Measurements from ENCODE around the gene DUOXA2. TPM values are rescaled to one million over a fixed set of nuclear protein-coding genes. Genes with fewer than 3 reads are reported as not detected.
"Not testable (repeated sequence)": the region's sequence is repeated elsewhere in the genome, so short reads cannot be mapped to it uniquely, and the experiment has no call there.

The DUOXA2 gene
- polyA plus RNA-seq, 1 experiment: not detected

GRCh38 chr15:45102226-45102625 is 11.9 kb upstream of the DUOXA2 start:
- Histone ChIP-seq H3K4me3 (ENCODE audit: low read depth, low read length) (no peak overlapping the region), H3K27me3 (ENCODE audit: control insufficient read depth, insufficient read depth, low read length) (peaks cover 4% of the 10 kb centered on the region), H3K36me3 (ENCODE audit: control insufficient read depth, insufficient read depth, low read length) (no peaks in the 10 kb centered on the region)
- ChIA-PET CTCF (interaction anchor here (3.3 kb wide), 1 partner anchor 16 kb away, joined by 12 read pairs; no protein-coding TSS in a partner anchor), POLR2A (no interaction called here)
- DNase-seq (ENCODE audit: low read depth): no peak
- TF ChIP-seq, protein P1, sequence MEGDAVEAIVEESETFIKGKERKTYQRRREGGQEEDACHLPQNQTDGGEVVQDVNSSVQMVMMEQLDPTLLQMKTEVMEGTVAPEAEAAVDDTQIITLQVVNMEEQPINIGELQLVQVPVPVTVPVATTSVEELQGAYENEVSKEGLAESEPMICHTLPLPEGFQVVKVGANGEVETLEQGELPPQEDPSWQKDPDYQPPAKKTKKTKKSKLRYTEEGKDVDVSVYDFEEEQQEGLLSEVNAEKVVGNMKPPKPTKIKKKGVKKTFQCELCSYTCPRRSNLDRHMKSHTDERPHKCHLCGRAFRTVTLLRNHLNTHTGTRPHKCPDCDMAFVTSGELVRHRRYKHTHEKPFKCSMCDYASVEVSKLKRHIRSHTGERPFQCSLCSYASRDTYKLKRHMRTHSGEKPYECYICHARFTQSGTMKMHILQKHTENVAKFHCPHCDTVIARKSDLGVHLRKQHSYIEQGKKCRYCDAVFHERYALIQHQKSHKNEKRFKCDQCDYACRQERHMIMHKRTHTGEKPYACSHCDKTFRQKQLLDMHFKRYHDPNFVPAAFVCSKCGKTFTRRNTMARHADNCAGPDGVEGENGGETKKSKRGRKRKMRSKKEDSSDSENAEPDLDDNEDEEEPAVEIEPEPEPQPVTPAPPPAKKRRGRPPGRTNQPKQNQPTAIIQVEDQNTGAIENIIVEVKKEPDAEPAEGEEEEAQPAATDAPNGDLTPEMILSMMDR (IDR thresholded peaks at IDR 0.05; ENCODE audit: insufficient read depth, low read depth, low read length): no peak

DNA sequence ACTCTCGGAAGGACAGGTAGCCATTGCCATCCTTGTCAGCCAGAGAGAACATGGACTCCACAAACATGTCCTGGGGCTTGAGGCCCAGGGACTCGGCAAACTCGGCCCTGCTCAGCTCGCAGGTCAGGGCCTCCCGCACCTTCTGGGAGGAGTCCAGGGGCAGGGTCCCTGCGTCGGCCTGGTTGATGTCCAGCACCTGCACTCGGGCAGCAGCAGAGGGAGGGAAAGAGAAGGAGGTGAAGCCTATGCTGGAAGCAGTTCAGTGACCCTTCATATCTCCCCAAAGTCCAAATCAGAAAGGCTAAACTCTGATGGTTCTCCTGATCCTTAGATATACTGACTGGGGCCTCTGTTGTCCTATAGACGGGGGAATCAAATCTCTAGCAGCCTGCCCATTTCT is 10.0 kb upstream of the DUOXA2 start:
- H3K36me3 ChIP-seq (ENCODE audit: control insufficient read depth, insufficient read depth, low read length); POLR2A ChIA-PET; H3K4me3 ChIP-seq (ENCODE audit: low read depth, low read length); DNase-seq (ENCODE audit: low read depth); H3K27me3 ChIP-seq (ENCODE audit: control insufficient read depth, insufficient read depth, low read length): not testable (repeated sequence)
- CTCF ChIA-PET: interaction anchor here (3.0 kb wide), 1 partner anchor 14 kb away, joined by 15 read pairs; no protein-coding TSS in a partner anchor

GRCh38 chr15:45105586-45105985 is 8.5 kb upstream of the DUOXA2 start:
- H3K36me3 ChIP-seq (ENCODE audit: control insufficient read depth, insufficient read depth, low read length): no peaks in the 10 kb centered on the region
- POLR2A ChIA-PET: no interaction called here
- CTCF ChIA-PET: interaction anchor here (3.0 kb wide), 1 partner anchor 13 kb away, joined by 15 read pairs; no protein-coding TSS in a partner anchor

DNA sequence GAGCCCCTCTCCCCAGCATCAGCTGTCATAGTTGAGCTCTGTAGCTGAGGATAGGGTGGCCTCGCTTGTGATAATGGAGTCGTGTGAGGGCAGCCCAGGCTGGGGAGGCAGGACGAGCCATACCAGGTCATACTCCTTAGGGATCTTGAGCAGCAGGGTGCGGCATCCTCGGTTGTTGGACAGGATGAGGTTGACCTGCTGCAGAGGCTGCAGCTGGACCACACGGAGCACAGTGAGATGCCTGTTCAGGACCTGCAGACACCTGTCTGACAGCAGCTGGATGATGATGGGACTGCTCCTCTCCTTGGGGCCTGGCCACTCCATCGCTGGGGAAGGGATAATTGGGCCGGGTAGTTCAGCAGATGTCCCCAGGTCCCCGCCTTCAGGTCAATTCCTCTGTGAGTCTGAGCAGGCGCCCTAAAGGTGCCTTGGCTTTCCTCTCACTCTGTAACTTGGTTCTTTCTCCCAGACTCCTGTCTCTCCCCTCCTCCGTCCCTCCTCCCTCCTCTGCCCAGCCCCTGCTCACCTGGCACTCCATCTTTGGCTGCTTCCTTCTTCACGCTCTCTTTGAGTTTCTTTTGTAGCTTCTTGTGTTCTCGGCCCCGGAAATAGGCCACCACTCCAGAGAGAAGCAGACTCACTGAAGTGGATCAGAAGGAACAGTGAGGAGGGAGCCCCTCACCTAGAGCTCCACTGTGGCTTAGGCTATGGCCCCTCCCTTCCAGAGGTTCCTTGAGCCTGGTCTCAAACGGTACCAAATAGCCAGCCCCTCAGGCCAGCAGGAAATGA is 7.9 kb upstream of the DUOXA2 start:
- H3K36me3 ChIP-seq (ENCODE audit: control insufficient read depth, insufficient read depth, low read length): no peaks in the 10 kb centered on the region
- no peak for DNase-seq (ENCODE audit: low read depth)
- TF ChIP-seq, protein P1 (IDR thresholded peaks at IDR 0.05; ENCODE audit: insufficient read depth, low read depth, low read length): no peak
- ChIA-PET POLR2A (no interaction called here), CTCF (interaction anchor here (3.0 kb wide), 1 partner anchor 12 kb away, joined by 15 read pairs; no protein-coding TSS in a partner anchor)
- H3K4me3 ChIP-seq (ENCODE audit: low read depth, low read length): no peak overlapping the region
- peaks cover 14% of the 10 kb centered on the region for H3K27me3 ChIP-seq (ENCODE audit: control insufficient read depth, insufficient read depth, low read length)

More at GRCh38 chr15:45105586-45105985, 8.5 kb upstream of the DUOXA2 start:
- no peak for DNase-seq (ENCODE audit: low read depth)
- TF ChIP-seq, protein P1 (IDR thresholded peaks at IDR 0.05; ENCODE audit: insufficient read depth, low read depth, low read length): no peak
- no peak overlapping the region for H3K4me3 ChIP-seq (ENCODE audit: low read depth, low read length)
- peaks cover 14% of the 10 kb centered on the region for H3K27me3 ChIP-seq (ENCODE audit: control insufficient read depth, insufficient read depth, low read length)

DNA sequence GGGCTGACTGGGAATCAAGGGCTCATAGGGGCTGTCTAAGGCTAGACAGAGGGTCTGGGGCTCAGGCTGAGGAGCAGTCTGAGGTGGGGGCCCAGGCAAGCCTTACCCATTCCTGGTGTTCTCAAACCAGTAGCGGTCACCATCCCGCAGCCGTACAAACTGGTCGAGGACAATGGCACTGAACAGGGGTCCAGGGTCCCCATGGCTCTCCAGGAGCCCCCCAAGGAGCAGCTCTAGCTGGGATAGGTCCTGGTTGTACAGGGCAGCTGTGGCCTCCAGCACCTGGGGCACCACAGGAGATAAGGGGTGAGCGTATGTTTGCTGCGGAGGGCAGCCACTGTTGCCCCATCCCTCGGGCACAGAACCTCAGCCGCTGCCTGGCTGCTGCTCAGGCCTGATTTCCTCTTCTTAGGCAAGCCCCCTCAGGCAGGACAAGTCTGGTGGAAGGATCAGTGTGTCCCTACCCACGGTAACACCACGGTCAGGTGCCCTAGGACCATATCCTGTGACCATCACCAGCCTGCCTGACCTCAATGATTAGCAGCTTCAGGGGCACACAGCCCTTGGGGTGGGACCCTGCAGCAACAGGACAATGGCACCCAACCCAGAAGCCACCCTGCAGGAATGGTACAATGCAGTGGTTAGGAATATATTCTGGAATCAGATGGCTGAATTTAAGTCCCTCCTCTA is 6.0 kb upstream of the DUOXA2 start:
- CTCF ChIA-PET: interaction anchor here (1.2 kb wide), 1 partner anchor 10 kb away, joined by 4 read pairs; no protein-coding TSS in a partner anchor

More for the DNA sequence above, 6.0 kb upstream of the DUOXA2 start:
- no peak overlapping the region for H3K4me3 ChIP-seq (ENCODE audit: low read depth, low read length)
- no peak for DNase-seq (ENCODE audit: low read depth)
- POLR2A ChIA-PET: no interaction called here
- TF ChIP-seq, protein P1 (IDR thresholded peaks at IDR 0.05; ENCODE audit: insufficient read depth, low read depth, low read length): no peak
- H3K36me3 ChIP-seq (ENCODE audit: control insufficient read depth, insufficient read depth, low read length): no peaks in the 10 kb centered on the region
- H3K27me3 ChIP-seq (ENCODE audit: control insufficient read depth, insufficient read depth, low read length): peaks cover 27% of the 10 kb centered on the region
